GM18519 (cell line): Measurements from ENCODE around the gene NAALADL2.
"Not testable (repeated sequence)": the region's sequence is repeated elsewhere in the genome, so short reads cannot be mapped to it uniquely, and the experiment has no call there.

Experiments used
- ATAC-seq: cut with Tn5 transposase; IDR thresholded peaks from one replicate; pipeline ENCODE4 v1.9.1; 2021; ENCODE audit warnings: mild to moderate bottlenecking, moderate library complexity; ENCODE audit not compliant: unreplicated experiment, low FRiP score

NAALADL2 gene

GRCh38 chr3:175066617-175067415, 207.7 kb downstream of the NAALADL2 start:
- ATAC-seq, result no peak

GRCh38 chr3:175068587-175068986, 209.5 kb downstream of the NAALADL2 start:
- no peak for ATAC-seq

GRCh38 chr3:175070946-175071345, 211.8 kb downstream of the NAALADL2 start:
- ATAC-seq, result no peak

- ATAC-seq, result no peak
Observed at GRCh38 chr3:175073219-175073905, 214.2 kb downstream of the NAALADL2 start.

GRCh38 chr3:175075269-175075668, 216.1 kb downstream of the NAALADL2 start:
- ATAC-seq, result no peak

- ATAC-seq, result no peak
Observed at GRCh38 chr3:175077216-175077615, 218.1 kb downstream of the NAALADL2 start.

- ATAC-seq, result no peak
Observed at GRCh38 chr3:175082631-175083030, 223.5 kb downstream of the NAALADL2 start.

GRCh38 chr3:175087128-175087527, 228.0 kb downstream of the NAALADL2 start:
- not testable (repeated sequence) for ATAC-seq

- ATAC-seq, result no peak
Observed at GRCh38 chr3:175088766-175089380, 229.7 kb downstream of the NAALADL2 start.

GRCh38 chr3:175091426-175092114, 232.4 kb downstream of the NAALADL2 start:
- ATAC-seq, result no peak

GRCh38 chr3:175093748-175094147, 234.6 kb downstream of the NAALADL2 start:
- no peak for ATAC-seq

- ATAC-seq, result no peak
Observed at GRCh38 chr3:175094344-175094743, 235.2 kb downstream of the NAALADL2 start.

- no peak for ATAC-seq
Observed at GRCh38 chr3:175098644-175099043, 239.5 kb downstream of the NAALADL2 start.

GRCh38 chr3:175102161-175102560, 243.0 kb downstream of the NAALADL2 start:
- ATAC-seq, result no peak

- no peak for ATAC-seq
Observed at GRCh38 chr3:175103298-175103697, 244.2 kb downstream of the NAALADL2 start.

GRCh38 chr3:175105066-175105465, 245.9 kb downstream of the NAALADL2 start:
- ATAC-seq, result no peak

GRCh38 chr3:175107231-175107630, 248.1 kb downstream of the NAALADL2 start:
- ATAC-seq, result no peak

- ATAC-seq, result no peak
Observed at GRCh38 chr3:175107995-175108394, 248.9 kb downstream of the NAALADL2 start.

- ATAC-seq, result no peak
Observed at GRCh38 chr3:175108613-175109151, 249.5 kb downstream of the NAALADL2 start.

GRCh38 chr3:175111036-175111435, 251.9 kb downstream of the NAALADL2 start:
- no peak for ATAC-seq
